Activated CD8-positive, alpha-beta memory T cell treated with anti-CD3 and anti-CD28 coated beads for 48 hours (primary cell): ENCODE data around the gene WFS1.

Experiments
- DNase-seq, 3 experiments: peaks; one replicate each; pipeline ENCODE4 v3.0.0-alpha.2; 2020; ENCODE audit warnings: low read depth in 2 of 3, low spot score in 2 of 3

Gene WFS1

GRCh38 chr4:6235901-6236640, 33.6 kb upstream of the WFS1 start:
- no peak for DNase-seq

- no peak for DNase-seq
These were observed 32.7 kb upstream of the WFS1 start for GRCh38 chr4:6236816-6237390.

- no peak for DNase-seq
These were observed 30.2 kb upstream of the WFS1 start for GRCh38 chr4:6239486-6239885.

- DNase-seq, result no peak
These were observed 29.7 kb upstream of the WFS1 start for GRCh38 chr4:6239968-6240367.

GRCh38 chr4:6241062-6241845, 28.4 kb upstream of the WFS1 start:
- DNase-seq, result no peak

GRCh38 chr4:6242271-6243029, 27.2 kb upstream of the WFS1 start:
- no peak for DNase-seq

- DNase-seq, result no peak
These were observed 24.1 kb upstream of the WFS1 start for GRCh38 chr4:6245246-6246169.

- DNase-seq, result no peak
These were observed 23.4 kb upstream of the WFS1 start for GRCh38 chr4:6246170-6246634.

- DNase-seq, result no peak
These were observed 21.3 kb upstream of the WFS1 start for GRCh38 chr4:6248394-6248793.

GRCh38 chr4:6250235-6250983, 19.2 kb upstream of the WFS1 start:
- DNase-seq, result no peak

- DNase-seq, result no peak
These were observed 18.7 kb upstream of the WFS1 start for GRCh38 chr4:6250984-6251295.

GRCh38 chr4:6251365-6251764, 18.3 kb upstream of the WFS1 start:
- no peak for DNase-seq

- DNase-seq, result no peak
These were observed 17.6 kb upstream of the WFS1 start for GRCh38 chr4:6252051-6252450.

- DNase-seq, result no peak
These were observed 16.5 kb upstream of the WFS1 start for GRCh38 chr4:6253111-6253510.

GRCh38 chr4:6253961-6254360, 15.7 kb upstream of the WFS1 start:
- DNase-seq, result no peak

- DNase-seq, result no peak
These were observed 13.5 kb upstream of the WFS1 start for GRCh38 chr4:6256141-6256540.

- no peak for DNase-seq
These were observed 12.2 kb upstream of the WFS1 start for GRCh38 chr4:6257247-6258025.

GRCh38 chr4:6258026-6258360, 11.7 kb upstream of the WFS1 start:
- DNase-seq, result no peak

- no peak for DNase-seq
These were observed 10.9 kb upstream of the WFS1 start for GRCh38 chr4:6258741-6259140.
